Measurements from ENCODE around the gene CPSF7.

DNA sequence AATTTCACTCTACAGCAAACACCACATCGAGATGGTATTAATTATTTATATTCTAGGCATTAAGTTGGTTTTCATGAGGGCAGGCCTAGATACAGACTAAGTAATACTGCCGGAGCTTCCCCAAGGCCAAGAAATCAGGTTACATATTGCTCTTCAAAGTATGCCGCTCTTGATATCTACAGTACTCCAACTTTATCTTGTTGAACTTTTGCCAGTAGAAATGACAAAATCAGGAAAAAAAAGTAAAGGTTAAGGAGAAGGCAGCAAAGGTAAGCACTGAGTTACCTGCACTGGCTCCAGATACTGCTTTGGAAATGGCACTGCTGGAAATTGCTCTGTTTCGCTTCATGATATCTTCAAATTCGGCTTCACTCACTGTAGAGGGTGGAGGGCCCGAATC, 14.4 kb downstream of the CPSF7 start:
- TF ChIP-seq, protein P1, sequence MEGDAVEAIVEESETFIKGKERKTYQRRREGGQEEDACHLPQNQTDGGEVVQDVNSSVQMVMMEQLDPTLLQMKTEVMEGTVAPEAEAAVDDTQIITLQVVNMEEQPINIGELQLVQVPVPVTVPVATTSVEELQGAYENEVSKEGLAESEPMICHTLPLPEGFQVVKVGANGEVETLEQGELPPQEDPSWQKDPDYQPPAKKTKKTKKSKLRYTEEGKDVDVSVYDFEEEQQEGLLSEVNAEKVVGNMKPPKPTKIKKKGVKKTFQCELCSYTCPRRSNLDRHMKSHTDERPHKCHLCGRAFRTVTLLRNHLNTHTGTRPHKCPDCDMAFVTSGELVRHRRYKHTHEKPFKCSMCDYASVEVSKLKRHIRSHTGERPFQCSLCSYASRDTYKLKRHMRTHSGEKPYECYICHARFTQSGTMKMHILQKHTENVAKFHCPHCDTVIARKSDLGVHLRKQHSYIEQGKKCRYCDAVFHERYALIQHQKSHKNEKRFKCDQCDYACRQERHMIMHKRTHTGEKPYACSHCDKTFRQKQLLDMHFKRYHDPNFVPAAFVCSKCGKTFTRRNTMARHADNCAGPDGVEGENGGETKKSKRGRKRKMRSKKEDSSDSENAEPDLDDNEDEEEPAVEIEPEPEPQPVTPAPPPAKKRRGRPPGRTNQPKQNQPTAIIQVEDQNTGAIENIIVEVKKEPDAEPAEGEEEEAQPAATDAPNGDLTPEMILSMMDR (IDR thresholded peaks at IDR 0.05; ENCODE audit: insufficient read depth, low read length, poor library complexity, severe bottlenecking) = no peak
- no peak for TF ChIP-seq EZH2phosphoT487 (conservative IDR thresholded peaks at IDR 0.05; ENCODE audit: low read length)
